ENCODE data around the gene EDN1. TPM values are rescaled to one million over a fixed set of nuclear protein-coding genes. Genes with fewer than 3 reads are reported as not detected.

The EDN1 gene
- total RNA-seq, 2 donors from 2014 or later = 15.6 to 20.4 TPM

DNA sequence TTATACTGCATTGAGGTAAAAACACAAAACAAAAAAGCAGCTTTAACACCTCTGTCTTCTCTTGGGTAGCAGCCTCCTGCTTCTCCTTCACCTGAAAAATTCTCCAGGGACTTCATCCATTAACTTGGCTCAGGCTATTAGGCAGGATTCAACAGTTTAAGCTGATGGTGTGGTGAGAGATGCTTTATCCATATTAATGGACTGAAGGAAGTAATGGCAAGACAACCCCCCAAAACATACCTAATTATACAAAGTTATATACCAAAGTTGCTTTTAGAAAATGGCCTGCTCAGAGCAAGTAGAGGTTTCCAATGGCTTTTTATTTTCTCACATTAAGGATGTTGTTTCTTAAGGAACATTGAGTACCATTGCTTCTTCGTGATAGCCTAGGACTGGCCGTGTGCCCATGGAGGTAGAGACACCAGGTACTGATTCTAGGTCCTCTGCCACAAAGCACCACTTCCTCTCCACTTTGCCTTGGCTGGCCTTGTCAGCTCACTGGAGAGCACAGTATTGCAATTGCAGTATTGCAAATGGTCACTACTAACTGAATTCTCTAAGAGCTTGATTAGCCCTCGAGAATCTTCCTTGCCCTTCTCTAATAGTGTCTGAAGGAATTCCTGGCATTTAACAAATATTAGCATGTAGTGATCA, 7.3 kb downstream of the EDN1 start:
- no peak for DNase-seq (ENCODE audit: low spot score)
- Histone ChIP-seq H3K4me1 (replicated peaks) (no peaks in the 10 kb centered on the region), H3K4me3 (no peak overlapping the region), H3K36me3 (no peaks in the 10 kb centered on the region), H3K27ac (no peak overlapping the region), H3K9me3 (no peaks in the 10 kb centered on the region), H3K27me3 (replicated peaks; ENCODE audit: insufficient read depth) (no peaks in the 10 kb centered on the region)
- intact Hi-C loops (cut with DNase I) = loop anchor here (10.0 kb wide), 1 partner anchor 643 kb away; no protein-coding TSS in a partner anchor
- 48% methylated on average over 3 of the region's 3 CpGs for WGBS
- TF ChIP-seq, protein P1, sequence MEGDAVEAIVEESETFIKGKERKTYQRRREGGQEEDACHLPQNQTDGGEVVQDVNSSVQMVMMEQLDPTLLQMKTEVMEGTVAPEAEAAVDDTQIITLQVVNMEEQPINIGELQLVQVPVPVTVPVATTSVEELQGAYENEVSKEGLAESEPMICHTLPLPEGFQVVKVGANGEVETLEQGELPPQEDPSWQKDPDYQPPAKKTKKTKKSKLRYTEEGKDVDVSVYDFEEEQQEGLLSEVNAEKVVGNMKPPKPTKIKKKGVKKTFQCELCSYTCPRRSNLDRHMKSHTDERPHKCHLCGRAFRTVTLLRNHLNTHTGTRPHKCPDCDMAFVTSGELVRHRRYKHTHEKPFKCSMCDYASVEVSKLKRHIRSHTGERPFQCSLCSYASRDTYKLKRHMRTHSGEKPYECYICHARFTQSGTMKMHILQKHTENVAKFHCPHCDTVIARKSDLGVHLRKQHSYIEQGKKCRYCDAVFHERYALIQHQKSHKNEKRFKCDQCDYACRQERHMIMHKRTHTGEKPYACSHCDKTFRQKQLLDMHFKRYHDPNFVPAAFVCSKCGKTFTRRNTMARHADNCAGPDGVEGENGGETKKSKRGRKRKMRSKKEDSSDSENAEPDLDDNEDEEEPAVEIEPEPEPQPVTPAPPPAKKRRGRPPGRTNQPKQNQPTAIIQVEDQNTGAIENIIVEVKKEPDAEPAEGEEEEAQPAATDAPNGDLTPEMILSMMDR (IDR thresholded peaks at IDR 0.05) = no peak
- TF ChIP-seq POLR2AphosphoS5 (IDR thresholded peaks at IDR 0.05) = peak; percentile 9

DNA sequence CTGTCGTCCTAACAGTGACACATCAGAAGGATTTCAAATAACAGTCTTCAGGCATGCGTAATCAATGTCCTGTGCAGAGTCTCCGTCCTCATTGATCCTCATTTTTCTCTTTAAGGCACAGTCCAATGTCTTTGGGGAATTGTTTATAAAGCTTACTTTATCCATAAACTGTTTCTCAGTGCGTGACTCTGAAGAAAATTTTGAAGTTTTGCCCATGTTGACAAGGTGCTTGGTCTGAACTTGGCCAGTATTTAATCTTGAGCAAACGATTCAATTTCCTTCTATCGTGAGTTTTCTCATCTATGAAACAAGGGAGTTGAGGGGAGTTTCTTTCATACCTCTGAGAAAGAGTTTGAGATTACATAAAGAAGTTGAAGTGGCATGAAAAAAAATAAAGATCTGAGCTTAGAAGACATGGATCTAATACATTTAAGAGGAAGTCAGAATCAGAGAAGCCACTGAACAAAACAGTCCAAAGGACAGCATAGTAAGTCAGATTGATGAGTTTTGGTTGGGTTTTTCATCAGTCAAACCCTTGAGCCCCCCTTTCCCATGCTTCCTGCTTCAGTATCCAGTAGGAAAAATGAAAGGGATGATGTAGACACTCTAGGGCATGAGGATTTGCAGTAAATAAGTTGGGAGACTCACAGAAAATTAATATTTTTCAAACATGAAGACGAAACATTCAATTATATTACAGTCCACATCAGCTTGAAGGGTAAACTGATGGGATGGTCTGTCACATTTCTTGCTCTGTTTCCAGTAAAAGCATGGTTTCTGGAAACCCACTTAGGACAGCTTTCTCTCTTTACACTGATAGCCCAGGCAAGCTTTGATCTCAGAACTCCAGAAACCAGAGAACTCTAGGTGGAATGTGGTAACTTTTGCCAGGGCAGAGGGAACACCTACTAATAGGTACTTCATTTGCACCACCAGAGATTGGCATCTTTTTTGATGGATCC, 8.1 kb downstream of the EDN1 start:
- no peak for DNase-seq (ENCODE audit: low spot score)
- Histone ChIP-seq H3K9me3 (no peaks in the 10 kb centered on the region), H3K4me3 (no peak overlapping the region), H3K27me3 (replicated peaks; ENCODE audit: insufficient read depth) (no peaks in the 10 kb centered on the region), H3K27ac (no peak overlapping the region), H3K36me3 (no peaks in the 10 kb centered on the region), H3K4me1 (replicated peaks) (no peaks in the 10 kb centered on the region)
- 68% methylated on average over 7 of the region's 7 CpGs for WGBS
- intact Hi-C loops (cut with DNase I) = loop anchor here (10.0 kb wide), 1 partner anchor 643 kb away; no protein-coding TSS in a partner anchor
- TF ChIP-seq, protein P1 (IDR thresholded peaks at IDR 0.05) = no peak
- TF ChIP-seq POLR2AphosphoS5 (IDR thresholded peaks at IDR 0.05) (no peak), POLR2A (IDR thresholded peaks at IDR 0.05) (no peak)

DNA sequence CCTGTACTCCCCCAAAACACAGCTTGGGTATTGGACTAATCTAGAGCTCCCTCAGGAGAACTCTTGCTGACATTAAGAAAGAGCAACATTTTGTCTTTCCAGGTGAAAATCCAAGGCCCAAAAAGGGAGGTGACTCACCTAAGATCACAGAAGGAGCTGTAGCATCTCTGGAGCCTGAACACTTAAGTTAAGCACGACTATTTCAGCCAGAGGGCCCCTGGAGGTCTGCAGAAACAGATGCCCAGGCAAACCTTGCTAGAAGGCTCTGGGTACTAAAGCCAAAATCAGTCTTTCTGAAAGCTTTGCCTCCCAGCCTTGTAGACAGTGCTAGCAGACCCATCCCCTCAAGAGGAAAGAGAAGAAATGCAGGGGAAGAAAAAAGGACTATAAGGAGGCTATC, 8.8 kb downstream of the EDN1 start:
- intact Hi-C loops (cut with DNase I) = loop anchor here (10.0 kb wide), 1 partner anchor 644 kb away; no protein-coding TSS in a partner anchor
- no peak for DNase-seq (ENCODE audit: low spot score)
- TF ChIP-seq, protein P1 (IDR thresholded peaks at IDR 0.05) = no peak
- TF ChIP-seq POLR2A (IDR thresholded peaks at IDR 0.05) (no peak), POLR2AphosphoS5 (IDR thresholded peaks at IDR 0.05) (no peak)

DNA sequence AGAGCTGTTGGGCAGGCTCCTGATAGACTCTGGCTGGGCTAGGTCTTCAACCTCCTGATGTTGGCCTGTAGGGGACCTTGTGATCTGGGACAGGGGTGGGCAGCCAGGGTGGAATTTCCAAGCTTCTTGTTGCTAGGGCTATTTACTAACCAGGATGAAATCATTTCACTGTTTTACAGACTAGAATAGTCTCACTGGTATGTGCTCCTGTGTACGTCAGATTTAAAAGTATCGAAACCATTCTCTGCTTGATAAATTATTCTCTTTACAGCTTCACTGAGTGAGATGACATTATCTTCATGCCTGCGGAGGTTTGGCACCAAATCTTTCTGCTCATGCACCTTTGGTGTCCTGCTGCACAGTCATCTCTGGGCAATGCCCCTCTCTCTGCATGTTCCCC, 10.9 kb downstream of the EDN1 start:
- intact Hi-C loops (cut with DNase I) = no loop called here
- Histone ChIP-seq H3K9me3 (no peaks in the 10 kb centered on the region), H3K36me3 (no peaks in the 10 kb centered on the region), H3K4me3 (no peak overlapping the region), H3K27ac (no peak overlapping the region), H3K4me1 (replicated peaks) (no peaks in the 10 kb centered on the region), H3K27me3 (replicated peaks; ENCODE audit: insufficient read depth) (no peaks in the 10 kb centered on the region)
- no peak for DNase-seq (ENCODE audit: low spot score)
- 92% methylated on average over 3 of the region's 3 CpGs for WGBS
- TF ChIP-seq POLR2AphosphoS5 (IDR thresholded peaks at IDR 0.05) (no peak), POLR2A (IDR thresholded peaks at IDR 0.05) (no peak)
- TF ChIP-seq, protein P1 (IDR thresholded peaks at IDR 0.05) = no peak

More for the DNA sequence above, 8.8 kb downstream of the EDN1 start:
- Histone ChIP-seq H3K27ac (no peak overlapping the region), H3K4me1 (replicated peaks) (no peaks in the 10 kb centered on the region), H3K9me3 (no peaks in the 10 kb centered on the region), H3K4me3 (no peak overlapping the region), H3K27me3 (replicated peaks; ENCODE audit: insufficient read depth) (no peaks in the 10 kb centered on the region), H3K36me3 (no peaks in the 10 kb centered on the region)
- WGBS = 75% methylated on average over 1 of the region's 1 CpG
